Measurements from ENCODE around the gene B3GNT5.
A peak's percentile ranks its signal among the peaks of the same experiment; 100 is the strongest.

The B3GNT5 gene

GRCh38 chr3:183287301-183287971 is 34.4 kb downstream of the B3GNT5 start:
- no peaks in the 10 kb centered on the region for H3K27me3 ChIP-seq (ENCODE audit: control insufficient read depth in 1 of 2, insufficient read depth in 1 of 2, low read length in 2 of 2)
- H3K14ac ChIP-seq (ENCODE audit: low read length in 2 of 2), result no peak overlapping the region
- DNase-seq, result peak; percentile 86
- peak overlapping the region; percentile 83 for H3K9ac ChIP-seq (ENCODE audit: low read length)
- no peak overlapping the region for H2AFZ ChIP-seq (ENCODE audit: low read depth, low read length)
- H2BK5ac ChIP-seq (ENCODE audit: low read depth, low read length, poor library complexity, severe bottlenecking), result no peak overlapping the region
- no peak overlapping the region for H2BK15ac ChIP-seq (ENCODE audit: low read depth, poor library complexity, severe bottlenecking)
- H3K23ac ChIP-seq (ENCODE audit: low read length in 2 of 2), result no peak overlapping the region
- H3K4ac ChIP-seq (ENCODE audit: low read depth in 1 of 2, low read length in 2 of 2), result no peak overlapping the region
- no peak overlapping the region for H2AK5ac ChIP-seq (ENCODE audit: low read length, severe bottlenecking)
- WGBS, result 61% methylated on average over 9 of the region's 9 CpGs
- H2BK120ac ChIP-seq (ENCODE audit: low read depth, low read length), result no peak overlapping the region
- H3K4me1 ChIP-seq (ENCODE audit: control insufficient read depth, insufficient read depth, low read depth, low read length), result peaks cover 1% of the 10 kb centered on the region
- no peaks in the 10 kb centered on the region for H3K36me3 ChIP-seq (ENCODE audit: control insufficient read depth in 1 of 2, insufficient read depth in 2 of 2, low read depth in 1 of 2, low read length in 2 of 2)
- peaks cover 2% of the 10 kb centered on the region for H3K79me1 ChIP-seq (replicated peaks; ENCODE audit: low read length, poor library complexity, severe bottlenecking)
- no peak overlapping the region for H3K27ac ChIP-seq (ENCODE audit: low read length, poor library complexity, severe bottlenecking)
- no peak overlapping the region for H2BK12ac ChIP-seq (ENCODE audit: low read length in 2 of 2)
- H3K4me2 ChIP-seq (ENCODE audit: low read length, poor library complexity, severe bottlenecking), result no peak overlapping the region
- no peak overlapping the region for H4K8ac ChIP-seq (ENCODE audit: low read length)
- H4K91ac ChIP-seq (ENCODE audit: low read length), result no peak overlapping the region
- no peak overlapping the region for H3K4me3 ChIP-seq (ENCODE audit: insufficient read depth in 1 of 2, low read depth in 1 of 2, low read length in 2 of 2)
- no peak overlapping the region for H3K18ac ChIP-seq (ENCODE audit: low read depth in 1 of 2, low read length in 2 of 2)
- H3K9me3 ChIP-seq (ENCODE audit: control insufficient read depth, low read length), result no peaks in the 10 kb centered on the region

GRCh38 chr3:183288117-183288516 is 35.1 kb downstream of the B3GNT5 start:
- Histone ChIP-seq H2AK5ac (ENCODE audit: low read length, severe bottlenecking) (no peak overlapping the region), H3K14ac (ENCODE audit: low read length in 2 of 2) (no peak overlapping the region), H3K4me3 (ENCODE audit: insufficient read depth in 1 of 2, low read depth in 1 of 2, low read length in 2 of 2) (no peak overlapping the region), H3K4ac (ENCODE audit: low read depth in 1 of 2, low read length in 2 of 2) (no peak overlapping the region), H3K18ac (ENCODE audit: low read depth in 1 of 2, low read length in 2 of 2) (no peak overlapping the region), H4K91ac (ENCODE audit: low read length) (no peak overlapping the region), H3K36me3 (ENCODE audit: control insufficient read depth in 1 of 2, insufficient read depth in 2 of 2, low read depth in 1 of 2, low read length in 2 of 2) (no peaks in the 10 kb centered on the region), H2BK5ac (ENCODE audit: low read depth, low read length, poor library complexity, severe bottlenecking) (no peak overlapping the region), H4K8ac (ENCODE audit: low read length) (no peak overlapping the region), H2AFZ (ENCODE audit: low read depth, low read length) (no peak overlapping the region), H2BK15ac (ENCODE audit: low read depth, poor library complexity, severe bottlenecking) (no peak overlapping the region), H3K4me1 (ENCODE audit: control insufficient read depth, insufficient read depth, low read depth, low read length) (peaks cover 1% of the 10 kb centered on the region), H3K79me1 (replicated peaks; ENCODE audit: low read length, poor library complexity, severe bottlenecking) (peaks cover 2% of the 10 kb centered on the region), H3K27ac (ENCODE audit: low read length, poor library complexity, severe bottlenecking) (no peak overlapping the region), H3K4me2 (ENCODE audit: low read length, poor library complexity, severe bottlenecking) (no peak overlapping the region), H3K9ac (ENCODE audit: low read length) (peak overlapping the region; percentile 83), H3K23ac (ENCODE audit: low read length in 2 of 2) (no peak overlapping the region), H3K27me3 (ENCODE audit: control insufficient read depth in 1 of 2, insufficient read depth in 1 of 2, low read length in 2 of 2) (no peaks in the 10 kb centered on the region), H3K9me3 (ENCODE audit: control insufficient read depth, low read length) (no peaks in the 10 kb centered on the region), H2BK12ac (ENCODE audit: low read length in 2 of 2) (no peak overlapping the region), H2BK120ac (ENCODE audit: low read depth, low read length) (no peak overlapping the region)
- 100% methylated on average over 1 of the region's 2 CpGs for WGBS
- DNase-seq, result no peak

- Histone ChIP-seq H3K36me3 (ENCODE audit: control insufficient read depth in 1 of 2, insufficient read depth in 2 of 2, low read depth in 1 of 2, low read length in 2 of 2) (no peaks in the 10 kb centered on the region), H3K79me1 (replicated peaks; ENCODE audit: low read length, poor library complexity, severe bottlenecking) (no peaks in the 10 kb centered on the region), H3K9me3 (ENCODE audit: control insufficient read depth, low read length) (no peaks in the 10 kb centered on the region), H2BK120ac (ENCODE audit: low read depth, low read length) (no peak overlapping the region), H2AFZ (ENCODE audit: low read depth, low read length) (no peak overlapping the region), H2BK15ac (ENCODE audit: low read depth, poor library complexity, severe bottlenecking) (no peak overlapping the region), H2BK5ac (ENCODE audit: low read depth, low read length, poor library complexity, severe bottlenecking) (no peak overlapping the region), H3K4me3 (ENCODE audit: insufficient read depth in 1 of 2, low read depth in 1 of 2, low read length in 2 of 2) (no peak overlapping the region), H3K14ac (ENCODE audit: low read length in 2 of 2) (no peak overlapping the region), H3K27ac (ENCODE audit: low read length, poor library complexity, severe bottlenecking) (no peak overlapping the region), H2BK12ac (ENCODE audit: low read length in 2 of 2) (peak overlapping the region in 1 of 2 experiments; percentile 31), H3K9ac (ENCODE audit: low read length) (no peak overlapping the region), H4K8ac (ENCODE audit: low read length) (no peak overlapping the region), H4K91ac (ENCODE audit: low read length) (no peak overlapping the region), H2AK5ac (ENCODE audit: low read length, severe bottlenecking) (no peak overlapping the region), H3K4ac (ENCODE audit: low read depth in 1 of 2, low read length in 2 of 2) (no peak overlapping the region), H3K4me2 (ENCODE audit: low read length, poor library complexity, severe bottlenecking) (no peak overlapping the region), H3K23ac (ENCODE audit: low read length in 2 of 2) (no peak overlapping the region), H3K27me3 (ENCODE audit: control insufficient read depth in 1 of 2, insufficient read depth in 1 of 2, low read length in 2 of 2) (no peaks in the 10 kb centered on the region), H3K18ac (ENCODE audit: low read depth in 1 of 2, low read length in 2 of 2) (peak overlapping the region in 1 of 2 experiments; percentile 19), H3K4me1 (ENCODE audit: control insufficient read depth, insufficient read depth, low read depth, low read length) (peaks cover 3% of the 10 kb centered on the region)
- 99% methylated on average over 2 of the region's 2 CpGs for WGBS
- no peak for DNase-seq
Observed at GRCh38 chr3:183290216-183290615, 37.2 kb downstream of the B3GNT5 start.

GRCh38 chr3:183291497-183292031 is 38.5 kb downstream of the B3GNT5 start:
- Histone ChIP-seq H3K36me3 (ENCODE audit: control insufficient read depth in 1 of 2, insufficient read depth in 2 of 2, low read depth in 1 of 2, low read length in 2 of 2) (no peaks in the 10 kb centered on the region), H4K8ac (ENCODE audit: low read length) (no peak overlapping the region), H3K18ac (ENCODE audit: low read depth in 1 of 2, low read length in 2 of 2) (no peak overlapping the region), H4K91ac (ENCODE audit: low read length) (no peak overlapping the region), H2BK5ac (ENCODE audit: low read depth, low read length, poor library complexity, severe bottlenecking) (no peak overlapping the region), H3K9ac (ENCODE audit: low read length) (no peak overlapping the region), H3K4me2 (ENCODE audit: low read length, poor library complexity, severe bottlenecking) (no peak overlapping the region), H3K4me1 (ENCODE audit: control insufficient read depth, insufficient read depth, low read depth, low read length) (peaks cover 4% of the 10 kb centered on the region), H2AFZ (ENCODE audit: low read depth, low read length) (no peak overlapping the region), H2BK120ac (ENCODE audit: low read depth, low read length) (no peak overlapping the region), H2BK15ac (ENCODE audit: low read depth, poor library complexity, severe bottlenecking) (no peak overlapping the region), H2BK12ac (ENCODE audit: low read length in 2 of 2) (no peak overlapping the region), H3K27me3 (ENCODE audit: control insufficient read depth in 1 of 2, insufficient read depth in 1 of 2, low read length in 2 of 2) (no peaks in the 10 kb centered on the region), H3K9me3 (ENCODE audit: control insufficient read depth, low read length) (no peaks in the 10 kb centered on the region), H2AK5ac (ENCODE audit: low read length, severe bottlenecking) (no peak overlapping the region), H3K14ac (ENCODE audit: low read length in 2 of 2) (no peak overlapping the region), H3K23ac (ENCODE audit: low read length in 2 of 2) (no peak overlapping the region), H3K4ac (ENCODE audit: low read depth in 1 of 2, low read length in 2 of 2) (no peak overlapping the region), H3K79me1 (replicated peaks; ENCODE audit: low read length, poor library complexity, severe bottlenecking) (no peaks in the 10 kb centered on the region), H3K27ac (ENCODE audit: low read length, poor library complexity, severe bottlenecking) (no peak overlapping the region), H3K4me3 (ENCODE audit: insufficient read depth in 1 of 2, low read depth in 1 of 2, low read length in 2 of 2) (no peak overlapping the region)
- 44% methylated on average over 4 of the region's 4 CpGs for whole genome bisulfite sequencing
- DNase-seq, result peak; percentile 58

Data from mesenchymal stem cell (in vitro differentiated cells and primary cell).